ENCODE results near the gene PRSS50.

The PRSS50 gene

GRCh38 chr3:46736006-46736872 lies 18.6 kb upstream of the PRSS50 start:
- TF ChIP-seq ZNF274 (IDR thresholded peaks at IDR 0.05; ENCODE audit: low read depth, low read length) = no peak
- H3K4me3 ChIP-seq (ENCODE audit: low read length) = no peak overlapping the region

GRCh38 chr3:46734773-46735172 lies 17.1 kb upstream of the PRSS50 start:
- no peak for TF ChIP-seq ZNF274 (IDR thresholded peaks at IDR 0.05; ENCODE audit: low read depth, low read length)
- no peak overlapping the region for H3K4me3 ChIP-seq (ENCODE audit: low read length)

- TF ChIP-seq ZNF274 (IDR thresholded peaks at IDR 0.05; ENCODE audit: low read depth, low read length) = no peak
- no peak overlapping the region for H3K4me3 ChIP-seq (ENCODE audit: low read length)
Measured at GRCh38 chr3:46733026-46733800, 15.5 kb upstream of the PRSS50 start.

- no peak for TF ChIP-seq ZNF274 (IDR thresholded peaks at IDR 0.05; ENCODE audit: low read depth, low read length)
- no peak overlapping the region for H3K4me3 ChIP-seq (ENCODE audit: low read length)
Measured at GRCh38 chr3:46731795-46732194, 14.1 kb upstream of the PRSS50 start.

GRCh38 chr3:46730819-46731218 lies 13.2 kb upstream of the PRSS50 start:
- H3K4me3 ChIP-seq (ENCODE audit: low read length) = no peak overlapping the region
- TF ChIP-seq ZNF274 (IDR thresholded peaks at IDR 0.05; ENCODE audit: low read depth, low read length) = no peak

- no peak for TF ChIP-seq ZNF274 (IDR thresholded peaks at IDR 0.05; ENCODE audit: low read depth, low read length)
- H3K4me3 ChIP-seq (ENCODE audit: low read length) = no peak overlapping the region
Measured at GRCh38 chr3:46729038-46729437, 11.4 kb upstream of the PRSS50 start.

- H3K4me3 ChIP-seq (ENCODE audit: low read length) = no peak overlapping the region
- no peak for TF ChIP-seq ZNF274 (IDR thresholded peaks at IDR 0.05; ENCODE audit: low read depth, low read length)
Measured at GRCh38 chr3:46725621-46726314, 8.1 kb upstream of the PRSS50 start.

- no peak for TF ChIP-seq ZNF274 (IDR thresholded peaks at IDR 0.05; ENCODE audit: low read depth, low read length)
- no peak overlapping the region for H3K4me3 ChIP-seq (ENCODE audit: low read length)
Measured at GRCh38 chr3:46724424-46724823, 6.8 kb upstream of the PRSS50 start.

GRCh38 chr3:46722443-46722842 lies 4.8 kb upstream of the PRSS50 start:
- no peak overlapping the region for H3K4me3 ChIP-seq (ENCODE audit: low read length)
- TF ChIP-seq ZNF274 (IDR thresholded peaks at IDR 0.05; ENCODE audit: low read depth, low read length) = no peak

GRCh38 chr3:46721009-46721408 lies 3.3 kb upstream of the PRSS50 start:
- no peak for TF ChIP-seq ZNF274 (IDR thresholded peaks at IDR 0.05; ENCODE audit: low read depth, low read length)
- H3K4me3 ChIP-seq (ENCODE audit: low read length) = no peak overlapping the region

GRCh38 chr3:46719735-46720271 lies 2.1 kb upstream of the PRSS50 start:
- no peak for TF ChIP-seq ZNF274 (IDR thresholded peaks at IDR 0.05; ENCODE audit: low read depth, low read length)

GRCh38 chr3:46719044-46719565 lies 1.4 kb upstream of the PRSS50 start:
- H3K4me3 ChIP-seq (ENCODE audit: low read length) = no peak overlapping the region
- no peak for TF ChIP-seq ZNF274 (IDR thresholded peaks at IDR 0.05; ENCODE audit: low read depth, low read length)

More at GRCh38 chr3:46719735-46720271, 2.1 kb upstream of the PRSS50 start:
- no peak overlapping the region for H3K4me3 ChIP-seq (ENCODE audit: low read length)

GRCh38 chr3:46716461-46717441 lies 918 bp downstream of the PRSS50 start:
- no peak for TF ChIP-seq ZNF274 (IDR thresholded peaks at IDR 0.05; ENCODE audit: low read depth, low read length)
- H3K4me3 ChIP-seq (ENCODE audit: low read length) = no peak overlapping the region

All from GM08714 (cell line).